MCF 10A (cell line): ENCODE measurements around the gene LZTR1. TPM values are rescaled to one million over a fixed set of nuclear protein-coding genes. Genes with fewer than 3 reads are reported as not detected.

ENCODE experiments used
- BruUV-seq: library from RNA; stranded (reverse); fragments of 400-500 nt; replicated peaks from 2 replicates; lab custom pipeline; 2021; lab: Mats Ljungman, UMichigan
- CTCF ChIA-PET: fragments of 300-600 bp; sonication (Branson Sonifier 250); formaldehyde crosslinking; extraction: SDS; loops from one replicate; lab custom pipeline; 2021; ENCODE audit warnings: antibody characterized with exemption, inconsistent platforms; lab: Yijun Ruan, JAX
- POLR2A ChIA-PET: fragments of 300-600, 350-650 bp; sonication (Branson Sonifier 250); formaldehyde crosslinking; extraction: SDS; loops from one replicate; lab custom pipeline; 2020; ENCODE audit warnings: antibody characterized with exemption, inconsistent platforms; lab: Yijun Ruan, JAX
- DNase-seq: peaks from one replicate; pipeline ENCODE4 v3.0.0-alpha.2; 2018; ENCODE audit not compliant: unreplicated experiment
- H3K27ac Mint-ChIP-seq: one replicate; pipeline ENCODE4 v1.8.0; 2022; ENCODE audit warnings: mild to moderate bottlenecking, low read depth, mixed read lengths; ENCODE audit not compliant: unreplicated experiment
- H3K27me3 Mint-ChIP-seq: one replicate; pipeline ENCODE4 v1.8.0; 2022; ENCODE audit warnings: mixed read lengths; ENCODE audit not compliant: insufficient read depth, unreplicated experiment
- H3K36me3 Mint-ChIP-seq: one replicate; pipeline ENCODE4 v1.8.0; 2022; ENCODE audit warnings: mild to moderate bottlenecking, moderate library complexity, mixed read lengths; ENCODE audit not compliant: insufficient read depth, unreplicated experiment
- H3K4me1 Mint-ChIP-seq: one replicate; pipeline ENCODE4 v1.8.0; 2022; ENCODE audit warnings: mixed read lengths; ENCODE audit not compliant: insufficient read depth, unreplicated experiment
- H3K4me3 Mint-ChIP-seq: one replicate; pipeline ENCODE4 v1.8.0; 2022; ENCODE audit warnings: mild to moderate bottlenecking, moderate library complexity, mixed read lengths; ENCODE audit not compliant: unreplicated experiment
- H3K9me3 Mint-ChIP-seq: one replicate; pipeline ENCODE4 v1.8.0; 2022; ENCODE audit warnings: mixed read lengths; ENCODE audit not compliant: unreplicated experiment
- intact Hi-C: fragments of 100-400 bp; cut with micrococcal nuclease; formaldehyde crosslinking; loops from 2 replicates; pipeline ENCODE4 v1.14.1; 2022
- total RNA-seq: library from RNA; stranded (reverse); gene quantifications from 2 replicates; pipeline ENCODE4 v1.2.3, GENCODE V29; 2022
- TF ChIP-seq, protein P1 (sequence below): fragments of 200-600 bp; IDR thresholded peaks from one replicate; pipeline ENCODE4 v1.8.0; 2022; ENCODE audit warnings: antibody characterized with exemption, mild to moderate bottlenecking; ENCODE audit not compliant: unreplicated experiment

The LZTR1 gene
- total RNA-seq, 1 experiment from 2014 or later, result 49.2 TPM

DNA sequence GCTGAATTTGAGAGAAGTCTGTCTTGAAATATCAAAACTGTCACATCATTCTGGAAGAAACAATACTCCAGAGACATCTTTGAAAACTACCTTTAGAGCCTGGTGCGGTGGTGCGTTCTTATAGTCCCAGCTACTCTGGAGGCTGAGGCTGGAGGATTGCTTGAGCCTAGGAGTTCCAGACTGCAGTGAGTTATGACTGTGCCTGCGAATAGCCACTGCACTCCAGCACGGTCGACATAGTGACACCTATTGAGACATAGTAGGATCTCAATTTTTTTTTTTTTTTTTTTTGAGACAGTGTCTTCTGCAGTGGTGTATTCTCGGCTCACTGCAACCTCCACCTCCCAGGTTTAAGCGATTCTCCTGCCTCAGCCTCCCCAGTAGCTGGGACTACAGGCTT is 26.5 kb upstream of the LZTR1 start:
- TF ChIP-seq, protein P1, sequence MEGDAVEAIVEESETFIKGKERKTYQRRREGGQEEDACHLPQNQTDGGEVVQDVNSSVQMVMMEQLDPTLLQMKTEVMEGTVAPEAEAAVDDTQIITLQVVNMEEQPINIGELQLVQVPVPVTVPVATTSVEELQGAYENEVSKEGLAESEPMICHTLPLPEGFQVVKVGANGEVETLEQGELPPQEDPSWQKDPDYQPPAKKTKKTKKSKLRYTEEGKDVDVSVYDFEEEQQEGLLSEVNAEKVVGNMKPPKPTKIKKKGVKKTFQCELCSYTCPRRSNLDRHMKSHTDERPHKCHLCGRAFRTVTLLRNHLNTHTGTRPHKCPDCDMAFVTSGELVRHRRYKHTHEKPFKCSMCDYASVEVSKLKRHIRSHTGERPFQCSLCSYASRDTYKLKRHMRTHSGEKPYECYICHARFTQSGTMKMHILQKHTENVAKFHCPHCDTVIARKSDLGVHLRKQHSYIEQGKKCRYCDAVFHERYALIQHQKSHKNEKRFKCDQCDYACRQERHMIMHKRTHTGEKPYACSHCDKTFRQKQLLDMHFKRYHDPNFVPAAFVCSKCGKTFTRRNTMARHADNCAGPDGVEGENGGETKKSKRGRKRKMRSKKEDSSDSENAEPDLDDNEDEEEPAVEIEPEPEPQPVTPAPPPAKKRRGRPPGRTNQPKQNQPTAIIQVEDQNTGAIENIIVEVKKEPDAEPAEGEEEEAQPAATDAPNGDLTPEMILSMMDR, result no peak
- Mint-ChIP-seq H3K36me3 (peaks cover 34% of the 10 kb centered on the region), H3K27me3 (no peaks in the 10 kb centered on the region), H3K9me3 (no peaks in the 10 kb centered on the region), H3K4me3 (no peak overlapping the region), H3K4me1 (peaks cover 20% of the 10 kb centered on the region), H3K27ac (no peak overlapping the region)
- CTCF ChIA-PET, result interaction anchor here (1.3 to 3.8 kb wide), 2 partner anchors 18 to 70 kb away, joined by 5 to 16 read pairs; no protein-coding TSS in a partner anchor
- DNase-seq, result no peak
- POLR2A ChIA-PET, result interaction anchor here (0.8 to 4.0 kb wide), 4 partner anchors 27 to 70 kb away, joined by 3 to 23 read pairs (median 8); partner anchors contain the start of gene LZTR1
- intact Hi-C loops, result no loop called here
- no TSS peak for BruUV-seq

DNA sequence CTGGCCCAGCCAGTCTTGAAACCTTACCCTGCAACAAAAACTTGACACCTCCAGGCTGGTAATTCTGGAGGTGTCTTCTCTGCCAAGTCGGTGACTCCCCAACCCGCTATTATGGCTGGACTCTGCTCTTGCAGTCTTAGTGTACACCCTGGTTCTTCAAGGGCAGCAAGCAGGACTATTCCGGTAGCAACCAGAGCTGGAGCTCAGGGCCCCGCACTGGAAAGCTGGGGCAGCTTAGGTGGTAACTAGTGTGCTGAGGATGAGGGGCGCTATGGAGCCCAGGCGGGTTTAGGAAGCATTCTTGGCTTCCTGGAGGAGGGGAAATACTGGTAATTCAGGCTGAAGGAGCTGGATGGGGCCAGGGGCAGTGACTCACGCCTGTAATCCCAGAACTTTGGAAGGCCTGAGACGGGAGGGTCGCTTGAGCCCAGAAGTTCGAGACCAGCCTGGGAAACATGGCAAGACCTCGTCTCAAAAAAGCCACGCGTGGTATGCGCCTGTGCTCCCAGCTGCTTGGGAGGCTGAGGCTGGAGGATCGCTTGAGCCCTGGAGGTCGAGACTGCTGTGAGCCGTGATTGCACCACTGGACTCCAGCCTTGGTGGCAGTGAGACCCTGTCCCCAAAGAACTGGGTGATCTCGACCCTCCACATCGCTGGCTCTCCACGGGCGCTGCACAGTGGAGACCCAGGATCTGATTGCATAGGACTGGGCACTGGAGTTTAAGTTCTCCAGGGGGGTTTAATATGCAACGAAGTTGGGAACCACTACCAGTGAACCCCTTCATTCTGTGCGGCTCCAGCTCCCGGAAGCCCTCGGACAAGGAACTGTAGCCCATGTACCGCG is 25.6 kb upstream of the LZTR1 start:
- Mint-ChIP-seq H3K27ac (no peak overlapping the region), H3K36me3 (peaks cover 29% of the 10 kb centered on the region), H3K27me3 (no peaks in the 10 kb centered on the region), H3K4me1 (peaks cover 15% of the 10 kb centered on the region), H3K9me3 (no peaks in the 10 kb centered on the region), H3K4me3 (peak overlapping the region; percentile 71)
- peak; percentile 77 for DNase-seq
- ChIA-PET POLR2A (interaction anchor here (0.6 to 3.5 kb wide), 9 partner anchors 26 to 153 kb away, joined by 3 to 9 read pairs (median 3); partner anchors contain the start of gene LZTR1), CTCF (interaction anchor here (0.9 to 3.8 kb wide), 4 partner anchors 19 to 71 kb away, joined by 3 to 16 read pairs (median 4); no protein-coding TSS in a partner anchor)
- intact Hi-C loops, result no loop called here
- BruUV-seq, result no TSS peak
- TF ChIP-seq, protein P1, result no peak

DNA sequence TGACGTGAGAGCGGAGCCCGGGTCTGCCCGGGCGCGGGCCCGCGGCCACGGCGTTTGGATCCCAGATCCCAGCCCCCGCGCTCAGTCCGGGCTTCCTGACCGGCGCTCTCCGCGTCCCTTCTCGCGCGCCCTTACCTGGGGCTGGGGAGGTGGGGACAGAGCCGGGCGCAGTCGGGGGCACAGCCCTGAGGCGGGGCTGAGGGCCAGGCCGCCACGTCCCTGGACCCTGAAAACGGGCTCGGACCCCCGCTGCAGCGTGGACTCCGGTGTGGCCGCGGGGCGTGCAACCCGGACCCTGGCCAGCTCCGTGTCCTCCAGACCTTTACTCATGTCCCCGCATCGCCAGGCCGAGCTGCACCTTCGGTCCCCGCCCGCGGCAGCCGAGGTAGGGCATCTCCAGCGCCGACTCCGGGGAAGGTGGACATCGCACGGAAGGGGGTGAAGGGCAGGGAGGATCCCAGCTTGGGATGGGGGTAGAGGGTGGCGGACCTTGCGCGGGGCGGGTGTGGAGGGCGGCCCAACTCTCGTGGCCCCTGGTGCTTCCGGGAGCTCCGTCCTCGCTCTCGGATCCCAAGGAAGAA is 24.9 kb upstream of the LZTR1 start:
- no TSS peak for BruUV-seq

More for the DNA sequence above, 24.9 kb upstream of the LZTR1 start:
- Mint-ChIP-seq H3K27ac (no peak overlapping the region), H3K4me3 (peak overlapping the region; percentile 71), H3K9me3 (no peaks in the 10 kb centered on the region), H3K36me3 (peaks cover 22% of the 10 kb centered on the region), H3K27me3 (no peaks in the 10 kb centered on the region), H3K4me1 (peaks cover 15% of the 10 kb centered on the region)
- ChIA-PET POLR2A (interaction anchor here (0.6 to 3.5 kb wide), 7 partner anchors 25 to 152 kb away, joined by 3 to 9 read pairs (median 3); partner anchors contain the start of gene LZTR1), CTCF (interaction anchor here (0.6 to 1.1 kb wide), 4 partner anchors 29 to 425 kb away, joined by 3 to 4 read pairs (median 3); no protein-coding TSS in a partner anchor)
- TF ChIP-seq, protein P1, result no peak
- intact Hi-C loops, result no loop called here
- peak; percentile 24 for DNase-seq
